Coronary artery (tissue), 2 donors: ENCODE data around the gene CPXM1.
"Not testable (repeated sequence)": the region's sequence is repeated elsewhere in the genome, so short reads cannot be mapped to it uniquely, and the experiment has no call there.

ENCODE experiments used
- DNase-seq: peaks from one replicate; pipeline ENCODE4 v3.0.0-alpha.2; 2017; ENCODE audit warnings: low spot score
- H3K27ac ChIP-seq, 2 donors: fragments of 200-600 bp; sonication (generic); one replicate each; pipeline ENCODE4 v1.5.1; 2016 to 2019
- H3K4me3 ChIP-seq: fragments of 200-600 bp; sonication (generic); 2 replicates; pipeline ENCODE4 v1.5.1; 2016; ENCODE audit warnings: mild to moderate bottlenecking, moderate library complexity
- TF ChIP-seq, protein P1 (sequence below): fragments of 200-600 bp; sonication (generic); IDR thresholded peaks from one replicate; pipeline ENCODE4 v1.5.1; 2019; ENCODE audit warnings: antibody characterized with exemption

Gene CPXM1

DNA sequence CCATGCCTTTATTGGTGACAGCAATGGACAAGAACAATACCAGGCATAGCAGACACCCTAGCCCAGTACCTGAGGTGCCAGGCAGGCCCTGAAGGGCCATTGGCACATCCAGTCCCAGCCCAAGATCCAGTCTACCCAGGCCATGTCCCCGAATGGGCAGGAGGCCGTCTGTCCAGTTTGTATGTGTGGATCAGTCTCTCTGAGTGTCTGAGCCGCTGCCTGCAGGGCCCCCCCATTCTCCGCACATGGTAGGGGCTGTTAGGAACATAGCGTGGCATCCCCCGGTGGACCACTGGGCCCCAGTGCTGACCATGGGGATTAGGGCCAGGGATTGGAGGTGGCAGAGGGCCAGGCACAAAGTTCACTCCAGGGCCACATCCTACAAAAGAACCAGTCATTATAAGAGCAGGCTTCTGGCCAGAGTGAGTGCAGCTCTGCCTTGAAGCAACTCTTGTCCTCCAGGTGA is 34.9 kb upstream of the CPXM1 start:
- TF ChIP-seq, protein P1, sequence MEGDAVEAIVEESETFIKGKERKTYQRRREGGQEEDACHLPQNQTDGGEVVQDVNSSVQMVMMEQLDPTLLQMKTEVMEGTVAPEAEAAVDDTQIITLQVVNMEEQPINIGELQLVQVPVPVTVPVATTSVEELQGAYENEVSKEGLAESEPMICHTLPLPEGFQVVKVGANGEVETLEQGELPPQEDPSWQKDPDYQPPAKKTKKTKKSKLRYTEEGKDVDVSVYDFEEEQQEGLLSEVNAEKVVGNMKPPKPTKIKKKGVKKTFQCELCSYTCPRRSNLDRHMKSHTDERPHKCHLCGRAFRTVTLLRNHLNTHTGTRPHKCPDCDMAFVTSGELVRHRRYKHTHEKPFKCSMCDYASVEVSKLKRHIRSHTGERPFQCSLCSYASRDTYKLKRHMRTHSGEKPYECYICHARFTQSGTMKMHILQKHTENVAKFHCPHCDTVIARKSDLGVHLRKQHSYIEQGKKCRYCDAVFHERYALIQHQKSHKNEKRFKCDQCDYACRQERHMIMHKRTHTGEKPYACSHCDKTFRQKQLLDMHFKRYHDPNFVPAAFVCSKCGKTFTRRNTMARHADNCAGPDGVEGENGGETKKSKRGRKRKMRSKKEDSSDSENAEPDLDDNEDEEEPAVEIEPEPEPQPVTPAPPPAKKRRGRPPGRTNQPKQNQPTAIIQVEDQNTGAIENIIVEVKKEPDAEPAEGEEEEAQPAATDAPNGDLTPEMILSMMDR, result no peak
- Histone ChIP-seq H3K4me3 (no peak overlapping the region), H3K27ac (no peak overlapping the region)
- no peak for DNase-seq

DNA sequence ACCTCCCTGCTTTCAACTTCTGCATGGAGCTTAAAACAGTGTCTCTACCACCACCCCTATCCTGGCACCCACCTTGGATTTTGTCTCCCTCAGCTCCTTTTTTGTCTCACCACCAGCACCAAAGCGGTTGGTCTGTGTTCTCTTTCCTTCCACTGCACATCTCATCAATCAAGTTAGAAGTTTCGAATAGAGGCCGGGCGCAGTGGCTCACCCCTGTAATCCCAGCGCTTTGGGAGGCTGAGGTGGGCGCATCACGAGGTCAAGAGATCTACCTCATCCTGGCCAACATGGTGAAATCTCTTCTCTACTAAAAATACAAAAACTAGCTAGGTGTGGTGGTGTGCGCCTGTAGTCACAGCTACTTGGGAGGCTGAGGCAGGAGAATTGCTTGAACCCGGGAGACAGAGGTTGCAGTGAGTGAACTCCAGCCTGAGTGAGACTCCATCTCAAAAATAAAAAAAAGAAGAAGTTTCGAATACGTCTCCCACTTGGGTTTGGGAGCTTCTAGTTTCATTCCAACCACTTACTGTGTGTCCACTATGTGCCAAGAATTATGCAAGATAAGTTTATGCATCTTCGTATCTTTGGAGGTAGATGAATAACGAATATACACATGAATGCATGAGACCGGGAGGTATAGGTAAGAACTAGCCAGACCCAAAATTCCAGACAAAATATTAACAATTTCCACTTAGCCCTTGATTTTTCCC is 34.1 kb upstream of the CPXM1 start:
- Histone ChIP-seq H3K27ac (no peak overlapping the region), H3K4me3 (no peak overlapping the region)
- no peak for DNase-seq
- TF ChIP-seq, protein P1, result no peak

DNA sequence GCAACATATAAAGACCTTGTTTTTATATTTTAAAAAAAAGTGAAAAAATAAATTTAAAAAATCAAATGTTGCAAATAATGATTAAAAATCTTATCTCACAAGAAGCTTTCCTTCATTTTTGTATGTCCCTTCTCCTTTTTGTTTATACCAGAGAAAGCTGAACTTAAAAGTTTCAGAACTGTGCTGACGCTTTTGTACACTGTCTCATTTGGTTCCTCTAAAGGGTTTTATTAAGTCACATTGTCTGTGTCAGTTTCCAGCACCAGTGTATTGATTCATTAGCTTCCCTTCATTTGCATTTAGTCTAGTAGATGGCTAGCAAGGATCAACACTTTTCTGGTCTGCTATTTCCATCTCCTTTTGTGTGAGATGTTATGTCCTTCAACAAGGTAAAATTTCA is 33.3 kb upstream of the CPXM1 start:
- Histone ChIP-seq H3K4me3 (no peak overlapping the region), H3K27ac (no peak overlapping the region)
- no peak for DNase-seq
- TF ChIP-seq, protein P1, result no peak

DNA sequence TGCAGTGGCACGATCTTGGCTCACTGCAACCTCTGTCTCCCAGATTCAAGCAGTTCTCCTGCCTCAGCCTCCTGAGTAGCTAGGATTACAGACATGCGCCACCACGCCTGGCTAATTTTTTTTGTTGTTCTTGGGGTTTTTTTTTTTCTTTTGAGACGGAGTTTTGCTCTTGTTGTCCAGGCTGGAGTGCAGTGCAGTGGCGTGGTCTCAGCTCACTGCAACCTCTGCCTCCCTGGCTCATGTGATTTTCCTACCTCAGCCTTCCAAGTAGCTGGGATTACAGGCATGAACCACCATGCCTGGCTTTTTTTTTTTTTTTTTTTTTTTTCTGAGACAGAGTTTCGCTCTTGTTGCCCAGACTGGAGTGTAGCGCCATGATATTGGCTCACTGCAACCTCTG is 30.8 kb upstream of the CPXM1 start:
- not testable (repeated sequence) for H3K27ac ChIP-seq, DNase-seq, H3K4me3 ChIP-seq

DNA sequence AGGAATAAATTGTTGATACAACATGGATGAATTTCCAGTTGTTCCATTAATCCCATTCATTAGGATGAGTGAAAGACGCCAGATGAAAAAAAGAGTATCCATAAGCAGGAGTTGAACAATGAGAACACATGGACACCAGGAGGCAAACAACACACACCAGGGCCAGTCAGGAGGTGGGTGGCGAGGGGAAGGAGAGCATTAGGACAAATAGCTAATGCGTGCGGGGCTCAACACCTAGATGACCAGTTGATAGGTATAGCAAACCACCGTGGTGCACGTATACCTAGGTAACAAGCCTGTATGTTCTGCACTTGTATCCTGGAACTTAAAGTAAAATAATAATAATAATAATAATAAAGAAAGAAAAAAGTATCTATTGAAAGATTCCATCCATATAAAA is 28.9 kb upstream of the CPXM1 start:
- Histone ChIP-seq H3K27ac (no peak overlapping the region), H3K4me3 (no peak overlapping the region)
- DNase-seq, result peak; percentile 22
- TF ChIP-seq, protein P1, result no peak

DNA sequence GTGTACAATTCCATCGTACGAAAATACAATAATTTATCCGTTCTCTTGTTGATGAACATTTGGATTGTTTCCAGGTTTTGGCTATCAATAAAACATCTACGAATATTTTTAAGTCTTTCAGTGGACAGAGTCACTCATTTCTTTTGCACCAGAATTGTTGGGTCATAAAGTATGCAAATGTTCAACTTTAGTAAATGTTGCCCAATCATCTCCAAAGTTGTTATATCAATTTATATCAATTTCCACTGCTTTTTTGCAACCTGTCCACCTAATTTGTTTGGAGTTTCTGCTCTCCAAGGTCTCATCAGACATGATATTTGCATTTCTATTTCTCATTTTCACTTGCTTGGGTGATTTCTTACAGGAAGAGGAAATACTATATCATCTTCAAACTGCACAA is 26.2 kb upstream of the CPXM1 start:
- no peak for DNase-seq
- TF ChIP-seq, protein P1, result no peak
- H3K27ac ChIP-seq, result no peak overlapping the region
- H3K4me3 ChIP-seq, result no peak overlapping the region

DNA sequence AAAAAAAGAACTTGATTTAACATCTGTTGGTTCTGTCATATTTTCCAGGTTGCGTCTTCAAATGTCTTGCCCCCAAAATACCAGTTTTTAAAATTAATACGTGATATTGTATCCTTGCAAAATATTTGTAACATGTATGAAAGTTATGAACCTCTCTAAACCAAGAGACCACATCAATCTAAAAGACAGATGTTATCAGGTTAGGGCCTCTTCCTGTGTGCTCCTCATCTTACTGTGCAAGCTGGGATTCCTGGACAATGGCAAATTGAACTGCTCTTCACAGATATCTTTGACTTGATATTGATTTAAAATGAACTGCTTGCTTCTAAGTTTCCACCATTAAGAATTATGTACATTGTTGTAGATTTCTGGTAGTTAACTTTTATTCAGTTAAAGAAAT is 25.3 kb upstream of the CPXM1 start:
- no peak for DNase-seq
- no peak overlapping the region for H3K4me3 ChIP-seq
- H3K27ac ChIP-seq, result no peak overlapping the region
- TF ChIP-seq, protein P1, result no peak
